CD8-positive, alpha-beta memory T cell (primary cell): ENCODE data around the gene SPINDOC. TPM values are rescaled to one million over a fixed set of nuclear protein-coding genes. Genes with fewer than 3 reads are reported as not detected.

Source experiments
- CTCF ChIA-PET: fragments of 350-600 bp; sonication (Branson Sonifier 250); formaldehyde crosslinking; loops from one replicate; lab custom pipeline; 2021; ENCODE audit warnings: antibody characterized with exemption; lab: Charles Lee
- POLR2A ChIA-PET: fragments of 350-600 bp; sonication (Branson Sonifier 250); formaldehyde crosslinking; loops from one replicate; lab custom pipeline; 2021; ENCODE audit warnings: antibody characterized with exemption; lab: Charles Lee
- DNase-seq, 5 donors: peaks; one replicate each; pipeline versions ENCODE4 v3.0.0 to v3.0.0-alpha.2; 2020 to 2022; ENCODE audit warnings: mixed read lengths in 1 of 5
- H3K27ac ChIP-seq: one replicate; pipeline ENCODE4 v1.7.0; 2013; ENCODE audit warnings: low read depth, mild to moderate bottlenecking, low read length, moderate library complexity
- H3K27me3 ChIP-seq: 2 replicates; pipeline ENCODE4 v1.7.0; 2013; ENCODE audit warnings: low read length, mild to moderate bottlenecking; ENCODE audit not compliant: insufficient read depth, poor library complexity, severe bottlenecking
- H3K36me3 ChIP-seq: 2 replicates; pipeline ENCODE4 v1.7.0; 2013; ENCODE audit warnings: mild to moderate bottlenecking, low read length, moderate library complexity; ENCODE audit not compliant: insufficient read depth
- H3K4me1 ChIP-seq: 2 replicates; pipeline ENCODE4 v1.7.0; 2013; ENCODE audit warnings: mild to moderate bottlenecking, low read length, moderate library complexity; ENCODE audit not compliant: insufficient read depth
- H3K4me3 ChIP-seq: 2 replicates; pipeline ENCODE4 v1.7.0; 2013; ENCODE audit warnings: mild to moderate bottlenecking, low read length
- H3K9me3 ChIP-seq: 2 replicates; pipeline ENCODE4 v1.7.0; 2013; ENCODE audit warnings: mild to moderate bottlenecking, low read length
- H3K27ac Mint-ChIP-seq, 8 donors: one replicate each; pipeline ENCODE4 v1.8.0; 2020 to 2021; ENCODE audit warnings: mixed read lengths in 8 of 8, mild to moderate bottlenecking in 6 of 8, inconsistent platforms in 3 of 8, moderate library complexity in 3 of 8
- H3K27me3 Mint-ChIP-seq, 2 donors: one replicate each; pipeline ENCODE4 v1.8.0; 2020 to 2021; ENCODE audit warnings: mixed read lengths in 2 of 2, mild to moderate bottlenecking in 1 of 2, moderate library complexity in 1 of 2
- H3K36me3 Mint-ChIP-seq, 3 donors: one replicate each; pipeline ENCODE4 v1.8.0; 2020 to 2021; ENCODE audit warnings: mixed read lengths in 3 of 3, inconsistent platforms in 1 of 3, mild to moderate bottlenecking in 1 of 3
- H3K4me1 Mint-ChIP-seq, 3 donors: one replicate each; pipeline ENCODE4 v1.8.0; 2020 to 2021; ENCODE audit warnings: mixed read lengths in 3 of 3, inconsistent platforms in 1 of 3, mild to moderate bottlenecking in 1 of 3
- H3K4me3 Mint-ChIP-seq, 7 donors: one replicate each; pipeline ENCODE4 v1.8.0; 2020 to 2021; ENCODE audit warnings: mixed read lengths in 7 of 7, mild to moderate bottlenecking in 6 of 7, moderate library complexity in 4 of 7, inconsistent platforms in 2 of 7
- H3K9me3 Mint-ChIP-seq, 5 donors: one replicate each; pipeline ENCODE4 v1.8.0; 2020 to 2022; ENCODE audit warnings: mixed read lengths in 5 of 5, mild to moderate bottlenecking in 3 of 5, moderate library complexity in 2 of 5, inconsistent platforms in 1 of 5
- polyA plus RNA-seq: library from polyadenylated mRNA; unstranded; fragments of 300-500 nt; fragmentation: Illumina TruSeq; gene quantifications from one replicate; pipeline ENCODE4 v1.2.3, GENCODE V29; 2021
- total RNA-seq, 2 experiments: library from RNA; stranded (reverse); gene quantifications; one replicate each; pipeline ENCODE4 v1.2.3, GENCODE V29; 2021

SPINDOC gene
- total and polyA plus RNA-seq, 3 experiments from 2014 or later = 1.4 to 41.4 (median 38.7) TPM

DNA sequence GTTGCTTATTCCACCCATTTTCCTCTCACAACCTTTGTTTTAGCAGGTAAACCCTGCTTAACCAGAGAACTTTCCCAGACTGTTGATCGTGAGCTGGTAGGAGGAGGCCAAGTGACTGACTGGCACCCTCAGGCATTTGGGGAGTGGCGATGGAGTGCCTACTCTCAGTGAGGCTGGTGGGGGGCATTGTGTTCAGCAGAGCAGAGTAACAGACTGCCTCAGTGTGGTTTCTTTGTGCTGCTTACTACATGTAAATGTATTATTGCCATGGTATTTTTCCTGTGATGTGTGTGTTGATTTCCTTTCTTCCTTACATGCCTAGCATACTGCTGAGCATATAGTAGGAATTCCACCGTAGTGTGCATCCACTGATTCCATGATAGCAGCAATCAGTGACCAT, 28.3 kb downstream of the SPINDOC start:
- Histone ChIP-seq H3K4me3 (peak overlapping the region; percentile 44), H3K36me3 (no peaks in the 10 kb centered on the region), H3K4me1 (peaks cover 51% of the 10 kb centered on the region), H3K27ac (no peak overlapping the region), H3K27me3 (no peaks in the 10 kb centered on the region), H3K9me3 (no peaks in the 10 kb centered on the region)
- Mint-ChIP-seq H3K36me3 (peaks cover 0 to 61% (median 7%) of the 10 kb centered on the region in 3 donors), H3K27me3 (peaks cover 0 to 4% of the 10 kb centered on the region in 2 donors), H3K9me3 (no peaks in the 10 kb centered on the region), H3K27ac (peak overlapping the region; percentile 44 to 96 (median 91)), H3K4me3 (peak overlapping the region; percentile 87 to 96 (median 90)), H3K4me1 (peaks cover 74 to 82% (median 80%) of the 10 kb centered on the region in 3 donors)
- ChIA-PET CTCF (interaction anchor here (1.1 to 11.1 kb wide), 3 partner anchors 65 to 107 kb away, joined by 3 to 225 read pairs (median 3); no protein-coding TSS in a partner anchor), POLR2A (no interaction called here)
- peak in 1 of 5 donors; percentile 25 for DNase-seq

DNA sequence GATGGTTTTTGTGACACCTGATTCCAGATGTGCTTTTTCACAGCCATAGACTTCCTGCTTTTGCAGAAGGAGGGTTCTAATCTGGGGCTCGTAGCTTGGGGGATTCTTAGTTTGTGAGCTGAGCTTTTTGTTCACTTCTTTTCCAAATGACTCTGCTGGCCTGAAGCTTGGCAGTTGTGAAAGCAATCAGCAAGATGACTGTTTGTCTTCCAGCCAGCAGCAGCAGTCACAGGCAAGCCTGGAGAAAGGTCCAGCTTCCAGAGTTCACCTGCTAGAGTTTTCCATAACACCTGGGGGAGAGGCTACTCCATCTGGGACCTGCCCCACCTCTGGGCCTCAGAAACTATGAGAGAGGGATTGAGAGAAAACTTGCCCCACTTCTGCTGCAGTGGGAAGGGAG, 29.8 kb downstream of the SPINDOC start:
- no peak overlapping the region for H3K27ac ChIP-seq
- H3K27ac Mint-ChIP-seq = peak overlapping the region; percentile 49 to 95 (median 66)
- peaks cover 72 to 83% (median 80%) of the 10 kb centered on the region in 3 donors for H3K4me1 Mint-ChIP-seq

DNA sequence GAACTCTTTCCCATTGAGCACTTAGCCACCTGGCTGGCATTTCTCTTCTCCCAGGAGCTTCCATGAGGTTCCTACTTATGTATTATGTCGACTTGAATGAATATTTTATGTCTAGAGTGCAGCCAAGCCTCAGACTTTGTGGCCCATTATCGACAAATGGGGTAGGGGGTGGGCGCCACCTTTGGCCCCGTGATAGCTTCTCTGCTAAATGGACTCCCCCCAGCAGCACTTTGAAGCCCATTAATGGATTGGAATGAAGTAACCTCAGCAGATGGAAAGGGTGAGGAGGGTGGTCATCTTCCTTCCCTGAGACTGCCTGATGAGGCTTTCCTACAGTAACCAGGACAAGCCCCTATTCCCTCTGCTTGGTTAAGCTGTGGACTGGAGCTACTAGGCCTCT, 31.6 kb downstream of the SPINDOC start:
- Mint-ChIP-seq H3K36me3 (peaks cover 0 to 78% (median 7%) of the 10 kb centered on the region in 3 donors), H3K27me3 (no peaks in the 10 kb centered on the region), H3K4me3 (peak overlapping the region in 1 of 7 donors; percentile 9), H3K9me3 (no peaks in the 10 kb centered on the region), H3K27ac (peak overlapping the region in 6 of 8 donors; percentile 33 to 89 (median 54)), H3K4me1 (peaks cover 79 to 90% (median 89%) of the 10 kb centered on the region in 3 donors)
- no peaks in the 10 kb centered on the region for H3K36me3 ChIP-seq
- H3K27ac ChIP-seq = no peak overlapping the region
- H3K4me1 ChIP-seq = peaks cover 64% of the 10 kb centered on the region
- no peak overlapping the region for H3K4me3 ChIP-seq
- H3K27me3 ChIP-seq = no peaks in the 10 kb centered on the region
- POLR2A ChIA-PET = interaction anchor here (0.6 kb wide), 2 partner anchors 9 to 93 kb away, joined by 3 read pairs; no protein-coding TSS in a partner anchor
- CTCF ChIA-PET = interaction anchor here (1.0 to 1.4 kb wide), 3 partner anchors 9 to 76 kb away, joined by 3 to 4 read pairs (median 3); no protein-coding TSS in a partner anchor
- DNase-seq = no peak
- H3K9me3 ChIP-seq = no peaks in the 10 kb centered on the region

More for the DNA sequence above, 29.8 kb downstream of the SPINDOC start:
- peak in 1 of 5 donors; percentile 19 for DNase-seq
- Histone ChIP-seq H3K36me3 (no peaks in the 10 kb centered on the region), H3K4me3 (no peak overlapping the region), H3K9me3 (no peaks in the 10 kb centered on the region), H3K4me1 (peaks cover 55% of the 10 kb centered on the region), H3K27me3 (no peaks in the 10 kb centered on the region)
- POLR2A ChIA-PET = no interaction called here
- Mint-ChIP-seq H3K36me3 (peaks cover 0 to 72% (median 7%) of the 10 kb centered on the region in 3 donors), H3K27me3 (peaks cover 0 to 4% of the 10 kb centered on the region in 2 donors), H3K9me3 (no peaks in the 10 kb centered on the region), H3K4me3 (peak overlapping the region; percentile 0 to 60 (median 41))
- CTCF ChIA-PET = interaction anchor here (11.1 kb wide), 1 partner anchor 105 kb away, joined by 225 read pairs; no protein-coding TSS in a partner anchor

DNA sequence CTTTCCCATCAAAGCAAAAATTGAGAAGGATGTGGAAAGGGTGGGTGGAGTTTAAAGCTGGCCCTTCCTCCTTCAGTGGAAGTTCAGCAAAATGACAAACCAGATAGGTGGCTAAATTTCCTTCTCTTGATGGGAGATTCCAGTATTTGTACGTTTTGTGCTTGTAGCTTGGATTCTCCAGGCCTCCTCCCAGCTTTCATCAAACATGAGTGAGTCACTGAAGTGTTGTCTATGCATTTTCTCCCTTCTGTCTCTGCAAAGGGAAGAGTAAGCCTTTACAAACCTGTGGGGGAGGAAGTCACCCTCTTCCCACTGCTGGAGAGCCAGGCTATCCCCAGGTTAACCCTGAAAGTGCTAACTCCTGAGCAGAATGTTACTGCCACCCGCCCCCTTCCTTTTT, 32.0 kb downstream of the SPINDOC start:
- H3K27me3 Mint-ChIP-seq = no peaks in the 10 kb centered on the region
- H3K27me3 ChIP-seq = no peaks in the 10 kb centered on the region
- CTCF ChIA-PET = interaction anchor here (1.0 to 1.4 kb wide), 5 partner anchors 9 to 100 kb away, joined by 3 to 4 read pairs (median 3); no protein-coding TSS in a partner anchor
- no peak overlapping the region for H3K27ac ChIP-seq
- POLR2A ChIA-PET = interaction anchor here (0.6 kb wide), 2 partner anchors 9 to 93 kb away, joined by 3 read pairs; no protein-coding TSS in a partner anchor
- H3K4me1 ChIP-seq = peaks cover 67% of the 10 kb centered on the region
- no peaks in the 10 kb centered on the region for H3K9me3 Mint-ChIP-seq
- peak overlapping the region in 6 of 8 donors; percentile 27 to 70 (median 32) for H3K27ac Mint-ChIP-seq
- no peaks in the 10 kb centered on the region for H3K36me3 ChIP-seq
- peaks cover 0 to 76% (median 8%) of the 10 kb centered on the region in 3 donors for H3K36me3 Mint-ChIP-seq
- H3K4me3 Mint-ChIP-seq = no peak overlapping the region
- H3K4me3 ChIP-seq = no peak overlapping the region
- H3K4me1 Mint-ChIP-seq = peaks cover 77 to 90% (median 90%) of the 10 kb centered on the region in 3 donors
- H3K9me3 ChIP-seq = no peaks in the 10 kb centered on the region
- peak in 1 of 5 donors; percentile 16 for DNase-seq

DNA sequence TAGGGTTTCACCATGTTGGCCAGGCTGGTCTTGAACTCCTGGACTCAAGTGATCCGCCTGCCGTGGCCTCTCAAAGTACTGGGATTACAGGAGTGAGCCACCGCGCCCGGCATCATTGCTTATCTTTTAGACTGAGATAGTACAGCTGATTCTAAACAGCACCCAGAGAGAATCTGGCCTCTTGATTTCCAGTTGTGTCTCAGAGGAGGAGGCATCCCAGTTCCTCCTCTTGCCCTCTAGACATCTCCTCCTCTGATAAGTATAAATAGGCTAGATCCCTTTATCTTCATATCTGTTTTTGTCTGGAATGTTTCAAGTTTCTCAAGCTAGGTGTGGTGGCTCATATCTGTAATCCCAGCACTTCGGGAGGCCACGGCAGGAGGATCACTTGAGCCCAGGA, 32.7 kb downstream of the SPINDOC start:
- Mint-ChIP-seq H3K4me1 (peaks cover 77 to 90% (median 90%) of the 10 kb centered on the region in 3 donors), H3K9me3 (no peaks in the 10 kb centered on the region), H3K27me3 (no peaks in the 10 kb centered on the region), H3K36me3 (peaks cover 0 to 74% (median 8%) of the 10 kb centered on the region in 3 donors), H3K4me3 (no peak overlapping the region), H3K27ac (peak overlapping the region in 3 of 8 donors; percentile 27 to 32 (median 31))
- Histone ChIP-seq H3K36me3 (no peaks in the 10 kb centered on the region), H3K4me3 (no peak overlapping the region), H3K4me1 (peaks cover 72% of the 10 kb centered on the region), H3K27ac (no peak overlapping the region), H3K27me3 (no peaks in the 10 kb centered on the region), H3K9me3 (no peaks in the 10 kb centered on the region)
- no peak for DNase-seq
- ChIA-PET CTCF (interaction anchor here (1.0 to 1.3 kb wide), 3 partner anchors 21 to 100 kb away, joined by 3 read pairs; no protein-coding TSS in a partner anchor), POLR2A (no interaction called here)

DNA sequence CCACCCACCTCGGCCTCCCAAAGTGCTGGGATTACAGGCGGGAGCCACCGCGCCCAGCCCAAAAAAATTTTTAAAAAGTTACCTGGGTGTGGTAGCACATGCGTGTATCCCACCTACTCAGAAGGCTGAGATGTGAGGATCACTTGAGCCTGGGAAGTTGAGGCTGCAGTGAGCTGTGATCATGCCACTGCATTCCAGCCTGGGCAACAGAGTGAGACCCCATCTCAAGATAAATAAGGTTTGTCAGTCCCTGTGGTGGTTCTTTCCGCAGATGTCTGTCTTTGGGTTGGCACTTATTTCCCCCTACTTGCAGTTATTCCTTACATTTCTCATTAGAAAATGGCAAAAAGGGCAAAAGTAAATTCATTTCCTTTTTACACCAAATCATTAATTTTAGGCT, 33.6 kb downstream of the SPINDOC start:
- H3K4me1 ChIP-seq = peaks cover 72% of the 10 kb centered on the region
- H3K9me3 ChIP-seq = no peaks in the 10 kb centered on the region
- H3K27ac Mint-ChIP-seq = peak overlapping the region in 7 of 8 donors; percentile 1 to 74 (median 58)
- H3K36me3 ChIP-seq = no peaks in the 10 kb centered on the region
- no peak for DNase-seq
- H3K4me3 ChIP-seq = no peak overlapping the region
- H3K4me1 Mint-ChIP-seq = peaks cover 77 to 90% (median 90%) of the 10 kb centered on the region in 3 donors
- ChIA-PET POLR2A (no interaction called here), CTCF (no interaction called here)
- H3K9me3 Mint-ChIP-seq = no peaks in the 10 kb centered on the region
- H3K27me3 ChIP-seq = no peaks in the 10 kb centered on the region
- H3K27ac ChIP-seq = no peak overlapping the region
- H3K27me3 Mint-ChIP-seq = no peaks in the 10 kb centered on the region
- H3K36me3 Mint-ChIP-seq = peaks cover 0 to 75% (median 12%) of the 10 kb centered on the region in 3 donors
- peak overlapping the region in 1 of 7 donors; percentile 40 for H3K4me3 Mint-ChIP-seq

DNA sequence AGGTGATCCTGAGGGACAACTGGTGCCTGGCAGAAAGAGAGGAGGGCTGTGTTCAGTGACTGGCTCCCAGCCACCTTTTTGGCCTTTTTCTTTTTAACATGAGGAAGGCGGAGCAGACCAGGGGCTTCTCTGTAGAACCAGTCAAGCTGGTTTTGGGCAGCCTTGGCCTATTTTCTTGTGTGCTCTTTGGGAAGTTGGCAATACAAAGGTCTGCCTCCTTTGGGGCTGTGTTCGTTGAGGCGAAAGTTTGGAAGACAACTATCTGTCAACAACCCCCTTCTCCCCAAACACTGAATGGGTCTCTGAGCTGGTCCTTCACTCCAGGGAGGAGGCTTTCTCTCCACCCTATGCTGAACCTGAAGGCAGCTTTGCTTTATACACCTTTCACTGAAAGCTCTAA, 34.1 kb downstream of the SPINDOC start:
- Histone ChIP-seq H3K9me3 (no peaks in the 10 kb centered on the region), H3K4me1 (peaks cover 70% of the 10 kb centered on the region), H3K4me3 (no peak overlapping the region), H3K27ac (no peak overlapping the region), H3K36me3 (no peaks in the 10 kb centered on the region), H3K27me3 (no peaks in the 10 kb centered on the region)
- H3K36me3 Mint-ChIP-seq = peaks cover 0 to 73% (median 12%) of the 10 kb centered on the region in 3 donors
- peaks cover 77 to 90% (median 90%) of the 10 kb centered on the region in 3 donors for H3K4me1 Mint-ChIP-seq
- POLR2A ChIA-PET = no interaction called here
- H3K4me3 Mint-ChIP-seq = peak overlapping the region in 1 of 7 donors; percentile 52
- H3K27me3 Mint-ChIP-seq = no peaks in the 10 kb centered on the region
- peak overlapping the region in 7 of 8 donors; percentile 48 to 87 (median 61) for H3K27ac Mint-ChIP-seq
- H3K9me3 Mint-ChIP-seq = no peaks in the 10 kb centered on the region
- CTCF ChIA-PET = interaction anchor here (1.2 to 2.0 kb wide), 2 partner anchors 10 to 16 kb away, joined by 5 to 8 read pairs; no protein-coding TSS in a partner anchor
- no peak for DNase-seq

DNA sequence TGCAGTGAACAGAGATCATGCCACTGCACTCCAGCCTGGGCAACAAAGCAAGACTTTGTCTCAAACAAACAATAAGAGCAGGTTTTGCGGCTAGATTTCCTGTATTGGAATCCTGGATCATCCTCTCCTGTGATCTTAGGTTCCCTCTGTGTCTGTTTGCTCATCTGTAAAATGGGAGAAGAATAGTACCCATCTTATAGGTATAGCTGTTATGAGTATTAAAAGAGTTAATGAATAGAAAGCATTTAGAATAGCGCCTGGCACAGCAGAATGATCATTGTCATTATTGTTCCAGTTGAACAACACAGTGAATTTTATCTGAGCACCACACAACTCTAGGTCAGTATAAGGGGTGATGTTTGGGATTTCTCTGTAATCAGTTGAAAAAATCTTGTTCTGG, 36.4 kb downstream of the SPINDOC start:
- peaks cover 0 to 63% (median 8%) of the 10 kb centered on the region in 3 donors for H3K36me3 Mint-ChIP-seq
- Histone ChIP-seq H3K9me3 (no peaks in the 10 kb centered on the region), H3K27me3 (no peaks in the 10 kb centered on the region), H3K27ac (no peak overlapping the region), H3K4me1 (peaks cover 66% of the 10 kb centered on the region), H3K4me3 (no peak overlapping the region), H3K36me3 (no peaks in the 10 kb centered on the region)
- H3K4me1 Mint-ChIP-seq = peaks cover 67 to 82% (median 82%) of the 10 kb centered on the region in 3 donors
- H3K27ac Mint-ChIP-seq = peak overlapping the region in 7 of 8 donors; percentile 24 to 89 (median 54)
- no peaks in the 10 kb centered on the region for H3K9me3 Mint-ChIP-seq
- H3K27me3 Mint-ChIP-seq = no peaks in the 10 kb centered on the region
- POLR2A ChIA-PET = interaction anchor here (0.5 to 0.6 kb wide), 2 partner anchors 29 to 108 kb away, joined by 4 read pairs; no protein-coding TSS in a partner anchor
- DNase-seq = no peak
- H3K4me3 Mint-ChIP-seq = peak overlapping the region in 3 of 7 donors; percentile 18 to 67 (median 23)
- CTCF ChIA-PET = interaction anchor here (1.3 to 1.7 kb wide), 2 partner anchors 11 to 39 kb away, joined by 3 read pairs; no protein-coding TSS in a partner anchor
